ENCODE measurements around the gene CPXM1.

DNA sequence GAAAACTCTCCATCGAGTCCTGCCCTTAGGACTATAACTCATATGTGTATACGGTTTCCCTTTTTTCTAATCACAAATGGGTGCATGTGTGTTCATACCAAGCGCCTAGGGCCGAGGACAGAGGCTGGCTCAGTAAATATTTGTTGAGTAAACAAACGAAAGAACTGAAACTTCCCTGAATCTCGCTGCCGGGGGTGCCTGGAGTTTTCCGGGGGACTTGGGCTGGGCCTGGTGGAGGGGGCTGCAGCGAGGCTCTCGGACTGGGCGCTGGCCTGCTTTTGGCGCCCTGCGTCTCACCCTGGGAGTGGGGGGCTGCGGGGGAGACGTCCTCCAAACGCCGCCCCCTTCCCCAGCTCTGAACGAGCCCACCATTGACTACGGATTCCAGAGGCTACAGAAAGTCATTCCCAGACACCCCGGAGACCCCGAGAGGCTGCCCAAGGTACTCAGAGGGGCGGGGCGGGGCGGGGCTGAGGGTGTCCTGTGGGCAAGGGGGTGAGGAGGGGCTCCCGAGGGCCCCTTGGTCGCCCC lies 49.0 kb downstream of the CPXM1 start:
- TF ChIP-seq, protein P1, sequence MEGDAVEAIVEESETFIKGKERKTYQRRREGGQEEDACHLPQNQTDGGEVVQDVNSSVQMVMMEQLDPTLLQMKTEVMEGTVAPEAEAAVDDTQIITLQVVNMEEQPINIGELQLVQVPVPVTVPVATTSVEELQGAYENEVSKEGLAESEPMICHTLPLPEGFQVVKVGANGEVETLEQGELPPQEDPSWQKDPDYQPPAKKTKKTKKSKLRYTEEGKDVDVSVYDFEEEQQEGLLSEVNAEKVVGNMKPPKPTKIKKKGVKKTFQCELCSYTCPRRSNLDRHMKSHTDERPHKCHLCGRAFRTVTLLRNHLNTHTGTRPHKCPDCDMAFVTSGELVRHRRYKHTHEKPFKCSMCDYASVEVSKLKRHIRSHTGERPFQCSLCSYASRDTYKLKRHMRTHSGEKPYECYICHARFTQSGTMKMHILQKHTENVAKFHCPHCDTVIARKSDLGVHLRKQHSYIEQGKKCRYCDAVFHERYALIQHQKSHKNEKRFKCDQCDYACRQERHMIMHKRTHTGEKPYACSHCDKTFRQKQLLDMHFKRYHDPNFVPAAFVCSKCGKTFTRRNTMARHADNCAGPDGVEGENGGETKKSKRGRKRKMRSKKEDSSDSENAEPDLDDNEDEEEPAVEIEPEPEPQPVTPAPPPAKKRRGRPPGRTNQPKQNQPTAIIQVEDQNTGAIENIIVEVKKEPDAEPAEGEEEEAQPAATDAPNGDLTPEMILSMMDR (IDR thresholded peaks at IDR 0.05; ENCODE audit: insufficient read depth, low read length, poor library complexity, severe bottlenecking) = no peak
- no peak for TF ChIP-seq EZH2phosphoT487 (conservative IDR thresholded peaks at IDR 0.05; ENCODE audit: low read length)
